PC-3 (cell line): ENCODE data around the gene RCAN1. TPM values are rescaled to one million over a fixed set of nuclear protein-coding genes. Genes with fewer than 3 reads are reported as not detected.
"Not testable (repeated sequence)": the region's sequence is repeated elsewhere in the genome, so short reads cannot be mapped to it uniquely, and the experiment has no call there.

Source experiments
- ATAC-seq: fragments of 200-7000 bp; cut with Tn5 transposase; 2 replicates; pipeline ENCODE4 v1.9.1; 2020; ENCODE audit warnings: mild to moderate bottlenecking, moderate library complexity
- BruUV-seq: library from RNA; stranded (reverse); fragments of 400-500 nt; replicated peaks from 2 replicates; lab custom pipeline; 2021; lab: Mats Ljungman, UMichigan
- CTCF ChIA-PET: fragments of 300-600 bp; sonication (Branson Sonifier 250); formaldehyde crosslinking; loops from one replicate; lab custom pipeline; 2022; ENCODE audit warnings: antibody characterized with exemption; lab: Charles Lee
- POLR2A ChIA-PET: fragments of 300-600 bp; sonication (Branson Sonifier 250); formaldehyde crosslinking; loops from one replicate; lab custom pipeline; 2022; ENCODE audit warnings: antibody characterized with exemption; ENCODE audit not compliant: unreplicated experiment; lab: Charles Lee
- DNase-seq: peaks from one replicate; pipeline ENCODE4 v3.0.0-alpha.2; 2015
- H2AFZ ChIP-seq: fragments of 300-600 bp; sonication (generic); 2 replicates; pipeline ENCODE4 v1.6.0; 2016; ENCODE audit warnings: antibody characterized with exemption, low read length
- H3F3A ChIP-seq: fragments of 300-600 bp; sonication (generic); one replicate; pipeline ENCODE4 v1.6.0; 2017; ENCODE audit warnings: antibody characterized with exemption, low read length, control low read depth, mild to moderate bottlenecking; ENCODE audit not compliant: unreplicated experiment
- H3K27ac ChIP-seq: fragments of 300-600 bp; sonication (generic); 2 replicates; pipeline ENCODE4 v1.5.1; 2016; ENCODE audit warnings: mild to moderate bottlenecking, low read length
- H3K27me3 ChIP-seq: fragments of 300-600 bp; sonication (generic); 2 replicates; pipeline ENCODE4 v1.6.1; 2016; ENCODE audit warnings: low read length, mixed read lengths
- H3K36me3 ChIP-seq: fragments of 300-600 bp; sonication (generic); 2 replicates; pipeline ENCODE4 v1.6.1; 2016; ENCODE audit warnings: low read depth, mixed run types, low read length, mixed read lengths
- H3K4me1 ChIP-seq: fragments of 300-600 bp; sonication (generic); 2 replicates; pipeline ENCODE4 v1.5.1; 2016; ENCODE audit warnings: low read length; ENCODE audit not compliant: insufficient read depth
- H3K4me2 ChIP-seq: fragments of 300-600 bp; sonication (generic); 2 replicates; pipeline ENCODE4 v1.6.0; 2016; ENCODE audit warnings: low read length
- H3K4me3 ChIP-seq: fragments of 300-600 bp; sonication (generic); 2 replicates; pipeline ENCODE4 v1.5.1; 2016; ENCODE audit warnings: mild to moderate bottlenecking, low read length, mixed read lengths
- H3K79me2 ChIP-seq: fragments of 300-600 bp; sonication (generic); 2 replicates; pipeline ENCODE4 v1.6.1; 2017; ENCODE audit warnings: low read length, mixed read lengths
- H3K9ac ChIP-seq: fragments of 300-600 bp; sonication (generic); 2 replicates; pipeline ENCODE4 v1.6.0; 2016; ENCODE audit warnings: mild to moderate bottlenecking, low read length
- H3K9me2 ChIP-seq: fragments of 300-600 bp; sonication (generic); replicated peaks from 2 replicates; pipeline ENCODE4 v1.6.1; 2016; ENCODE audit warnings: mixed run types, low read length, mixed read lengths
- H3K9me3 ChIP-seq: fragments of 300-600 bp; sonication (generic); 2 replicates; pipeline ENCODE4 v1.6.1; 2016; ENCODE audit warnings: low read length, mixed read lengths
- H4K20me1 ChIP-seq: fragments of 300-600 bp; sonication (generic); 2 replicates; pipeline ENCODE4 v1.6.1; 2016; ENCODE audit warnings: low read length, mixed read lengths
- CTCF ChIP-seq: fragments of 300-600 bp; sonication (generic); conservative IDR thresholded peaks from 2 replicates; pipeline ENCODE4 v1.5.1; 2017; ENCODE audit warnings: antibody characterized with exemption, low read depth, mild to moderate bottlenecking, low read length
- EZH2 ChIP-seq: fragments of 300-600 bp; sonication (generic); IDR thresholded peaks from one replicate; pipeline ENCODE4 v1.6.1; 2017; ENCODE audit warnings: antibody characterized with exemption, mild to moderate bottlenecking, low read length; ENCODE audit not compliant: unreplicated experiment
- EZH2phosphoT487 ChIP-seq: fragments of 300-600 bp; sonication (generic); IDR thresholded peaks from 2 replicates; pipeline ENCODE4 v1.6.1; 2018; ENCODE audit warnings: mild to moderate bottlenecking, antibody characterized with exemption, low read length, borderline replicate concordance
- intact Hi-C: fragments of 100-400 bp; cut with micrococcal nuclease; formaldehyde crosslinking; loops from 2 replicates; pipeline ENCODE4 v1.9.0; 2023
- total RNA-seq: library from RNA; depleted of rRNA; stranded (reverse); fragments of >200 nt; gene quantifications from 2 replicates; pipeline ENCODE4 v1.2.3, GENCODE V29; 2014

The RCAN1 gene
- total RNA-seq, 1 experiment from 2014 or later = 26.2 TPM

DNA sequence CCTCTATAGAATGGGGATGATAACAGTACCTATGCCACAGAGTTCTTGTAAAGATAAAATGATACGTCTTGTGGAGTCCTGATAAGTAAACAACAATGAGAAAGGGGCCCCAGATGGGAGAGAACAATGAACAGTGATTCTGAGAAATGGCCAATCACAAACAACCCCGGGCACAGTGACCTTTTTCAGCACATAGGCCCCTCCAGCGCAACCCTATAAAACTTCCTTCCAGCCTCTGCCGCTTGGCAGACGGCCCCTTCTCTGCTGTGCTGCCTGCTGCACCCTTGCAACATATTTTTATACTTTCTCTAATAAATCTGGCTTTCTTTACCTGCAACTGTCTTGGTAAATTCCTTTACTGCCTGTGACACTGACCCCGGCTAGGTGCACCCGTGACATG lies 8.9 kb downstream of the RCAN1 start:
- no peak overlapping the region for H3K9ac ChIP-seq
- H3K27ac ChIP-seq = no peak overlapping the region
- no peaks in the 10 kb centered on the region for H3K9me3 ChIP-seq
- 0 out of 2 replicates have a peak, but pooled peaks cover under 1% of the 10 kb centered on the region for H3K79me2 ChIP-seq
- DNase-seq (no peak), ATAC-seq (no peak)
- TF ChIP-seq CTCF = no peak
- TF ChIP-seq EZH2 = no peak
- no peak for TF ChIP-seq EZH2phosphoT487
- H3F3A ChIP-seq = no peaks in the 10 kb centered on the region
- H3K4me2 ChIP-seq = no peak overlapping the region
- ChIA-PET CTCF (no interaction called here), POLR2A (no interaction called here)
- H3K4me1 ChIP-seq = no peaks in the 10 kb centered on the region
- no peaks in the 10 kb centered on the region for H4K20me1 ChIP-seq
- H3K4me3 ChIP-seq = no peak overlapping the region
- no TSS peak for BruUV-seq
- H2AFZ ChIP-seq = no peak overlapping the region
- H3K36me3 ChIP-seq = no peaks in the 10 kb centered on the region
- H3K9me2 ChIP-seq = no peaks in the 10 kb centered on the region
- H3K27me3 ChIP-seq = no peaks in the 10 kb centered on the region
- intact Hi-C loops = no loop called here

DNA sequence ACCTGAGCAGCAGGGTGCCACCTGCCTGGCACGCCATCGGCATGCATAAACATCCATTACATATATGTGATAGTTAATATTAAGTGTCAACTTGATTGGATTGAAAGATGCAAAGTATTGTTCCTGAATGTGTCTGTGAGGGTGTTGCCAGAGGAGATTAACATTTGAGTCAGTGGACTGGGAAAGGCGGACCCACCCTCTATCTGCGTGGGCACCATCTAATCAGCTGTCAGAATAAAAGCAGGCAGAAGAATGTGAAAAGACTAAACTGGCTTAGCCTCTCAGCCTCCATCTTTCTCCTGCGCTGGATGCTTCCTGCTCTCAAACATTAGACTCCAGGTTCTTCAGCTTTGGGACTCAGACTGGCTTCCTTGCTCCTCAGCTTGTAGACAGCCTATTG lies 10.0 kb downstream of the RCAN1 start:
- POLR2A ChIA-PET, H3K9me2 ChIP-seq: not testable (repeated sequence)

GRCh38 chr21:34604556-34604955 lies 10.4 kb downstream of the RCAN1 start:
- H3K4me1 ChIP-seq = peaks cover 7% of the 10 kb centered on the region
- H3K9me2 ChIP-seq = no peaks in the 10 kb centered on the region
- TF ChIP-seq EZH2phosphoT487 (no peak), CTCF (no peak), EZH2 (no peak)
- no peaks in the 10 kb centered on the region for H3K79me2 ChIP-seq
- BruUV-seq = no TSS peak
- H3K27me3 ChIP-seq = no peaks in the 10 kb centered on the region
- POLR2A ChIA-PET = no interaction called here
- CTCF ChIA-PET = interaction anchor here (0.7 kb wide), 1 partner anchor 16 kb away, joined by 3 read pairs; no protein-coding TSS in a partner anchor
- no peaks in the 10 kb centered on the region for H4K20me1 ChIP-seq
- no peak overlapping the region for H3K27ac ChIP-seq
- ATAC-seq (no peak), DNase-seq (no peak)
- no peaks in the 10 kb centered on the region for H3K9me3 ChIP-seq
- no peaks in the 10 kb centered on the region for H3F3A ChIP-seq
- H2AFZ ChIP-seq = no peak overlapping the region
- H3K4me2 ChIP-seq = no peak overlapping the region
- no peaks in the 10 kb centered on the region for H3K36me3 ChIP-seq
- no peak overlapping the region for H3K9ac ChIP-seq
- intact Hi-C loops = no loop called here
- no peak overlapping the region for H3K4me3 ChIP-seq

More for the DNA sequence above, 10.0 kb downstream of the RCAN1 start:
- intact Hi-C loops, H3K9me3 ChIP-seq, H3K36me3 ChIP-seq, H3K4me3 ChIP-seq, BruUV-seq, H3K27me3 ChIP-seq, H3K9ac ChIP-seq, CTCF ChIA-PET, H3F3A ChIP-seq, H3K4me1 ChIP-seq, H3K4me2 ChIP-seq, ATAC-seq, H3K27ac ChIP-seq, H3K79me2 ChIP-seq, H4K20me1 ChIP-seq, H2AFZ ChIP-seq, DNase-seq: not testable (repeated sequence)
